Epithelial cell of proximal tubule (primary cell): Measurements from ENCODE around the gene GPRASP3. TPM values are rescaled to one million over a fixed set of nuclear protein-coding genes. Genes with fewer than 3 reads are reported as not detected.
"Not testable (repeated sequence)": the region's sequence is repeated elsewhere in the genome, so short reads cannot be mapped to it uniquely, and the experiment has no call there.

Source experiments
- DNase-seq: peaks from one replicate; pipeline ENCODE4 v3.0.0-alpha.2; 2011; ENCODE audit warnings: low read depth
- H3K4me3 ChIP-seq: 2 replicates; pipeline ENCODE4 v1.5.1; 2011; ENCODE audit warnings: low read depth, mild to moderate bottlenecking, low read length
- CTCF ChIP-seq: conservative IDR thresholded peaks from 2 replicates; pipeline ENCODE4 v1.5.1; 2012; ENCODE audit warnings: low read depth, mild to moderate bottlenecking, low read length
- total RNA-seq: library from RNA; depleted of rRNA; stranded (reverse); fragments of >200 nt; gene quantifications from 2 replicates; pipeline ENCODE4 v1.2.3, GENCODE V29; 2015

Gene GPRASP3
- total RNA-seq, 1 donor from 2014 or later, result 1.5 TPM

DNA sequence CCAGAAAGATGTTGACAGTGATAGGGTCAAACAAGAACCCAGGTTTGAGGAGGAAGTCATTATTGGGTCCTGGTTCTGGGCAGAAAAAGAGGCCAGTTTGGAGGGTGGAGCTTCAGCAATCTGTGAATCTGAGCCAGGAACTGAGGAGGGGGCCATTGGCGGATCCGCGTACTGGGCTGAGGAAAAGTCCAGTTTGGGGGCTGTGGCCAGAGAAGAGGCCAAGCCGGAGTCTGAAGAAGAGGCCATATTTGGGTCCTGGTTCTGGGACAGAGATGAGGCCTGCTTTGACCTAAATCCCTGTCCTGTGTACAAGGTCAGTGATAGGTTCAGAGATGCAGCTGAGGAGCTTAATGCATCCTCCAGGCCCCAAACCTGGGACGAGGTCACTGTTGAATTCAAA, 4.6 kb upstream of the GPRASP3 start:
- H3K4me3 ChIP-seq, result no peak overlapping the region
- TF ChIP-seq CTCF, result no peak
- no peak for DNase-seq

DNA sequence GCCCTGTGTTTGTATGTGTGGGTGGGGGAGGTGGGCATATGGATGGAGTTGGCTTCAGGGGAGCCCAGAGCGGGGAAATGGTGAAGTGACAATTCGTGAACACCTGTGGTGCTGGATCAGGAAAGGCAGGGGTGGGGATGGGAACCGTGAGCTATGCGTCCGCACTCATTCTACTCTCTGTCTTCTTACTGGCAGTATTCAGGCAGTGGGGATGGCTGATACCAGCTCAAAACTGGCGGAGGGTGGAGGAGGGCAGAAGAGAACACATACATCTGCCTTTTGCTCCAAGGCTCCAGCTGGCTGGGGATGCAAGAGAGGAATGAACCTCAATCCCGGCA, 595 bp downstream of the GPRASP3 start:
- DNase-seq, result not testable (repeated sequence)
- peak overlapping the region; percentile 60 for H3K4me3 ChIP-seq

- DNase-seq, result no peak
- no peak overlapping the region for H3K4me3 ChIP-seq
- TF ChIP-seq CTCF, result no peak
Measured at GRCh38 chrX:102723456-102723855, 2.9 kb downstream of the GPRASP3 start.

GRCh38 chrX:102727761-102728160, 7.2 kb downstream of the GPRASP3 start:
- no peak for DNase-seq
- H3K4me3 ChIP-seq, result no peak overlapping the region
- TF ChIP-seq CTCF, result no peak

DNA sequence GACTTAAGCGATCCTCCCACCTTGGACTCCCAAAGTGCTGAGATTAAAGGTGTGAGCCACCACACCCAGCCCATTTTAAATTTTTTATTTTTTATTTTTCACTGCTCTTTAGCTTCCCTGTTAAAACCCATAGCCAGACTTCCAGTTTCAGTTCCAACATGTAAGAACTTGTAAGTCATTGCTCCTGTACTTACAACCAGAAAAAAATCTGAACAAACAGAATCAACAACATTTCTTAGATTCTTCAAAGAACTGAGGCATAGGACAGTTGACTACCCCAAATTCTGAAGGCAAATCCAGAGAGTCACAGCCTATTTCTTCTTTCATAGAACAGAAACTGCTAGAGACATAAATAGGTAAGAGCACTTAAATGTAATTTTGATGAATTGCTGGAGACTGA, 8.1 kb downstream of the GPRASP3 start:
- DNase-seq, result no peak
- no peak overlapping the region for H3K4me3 ChIP-seq
- no peak for TF ChIP-seq CTCF

DNA sequence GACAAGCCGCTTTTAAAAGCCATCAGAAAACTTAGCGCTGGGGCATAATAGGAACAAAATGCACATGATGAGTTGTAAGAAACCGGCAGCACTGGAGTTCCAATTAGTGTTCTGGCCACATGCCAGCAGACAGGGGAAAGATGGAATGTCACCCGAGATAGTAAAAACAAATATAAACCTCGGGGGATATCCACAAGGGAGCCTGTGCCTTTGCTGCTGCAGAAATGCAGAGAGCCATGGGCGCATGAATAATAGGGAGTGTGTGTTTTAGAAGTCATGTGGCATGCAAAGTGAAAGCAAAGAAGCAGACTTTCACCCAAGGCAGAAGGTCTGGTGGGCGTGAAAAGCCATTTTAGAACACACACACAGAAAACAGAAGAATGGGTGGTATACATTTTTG, 19.1 kb downstream of the GPRASP3 start:
- TF ChIP-seq CTCF, result no peak
- H3K4me3 ChIP-seq, result no peak overlapping the region
- DNase-seq, result no peak

- no peak for DNase-seq
- no peak overlapping the region for H3K4me3 ChIP-seq
- TF ChIP-seq CTCF, result no peak
Measured at GRCh38 chrX:102744307-102744706, 23.8 kb downstream of the GPRASP3 start.

GRCh38 chrX:102745513-102745856, 24.9 kb downstream of the GPRASP3 start:
- no peak for TF ChIP-seq CTCF
- no peak for DNase-seq
- H3K4me3 ChIP-seq, result peak overlapping the region; percentile 52
